Stimulated activated CD8-positive, alpha-beta memory T cell treated with anti-CD3 and anti-CD28 coated beads, Interleukin-7, amount 100 ng/mL, for 24 hours (primary cell): Measurements from ENCODE around the gene OOSP3.
"Not testable (repeated sequence)": the region's sequence is repeated elsewhere in the genome, so short reads cannot be mapped to it uniquely, and the experiment has no call there.

Source experiments
- DNase-seq: peaks from one replicate; pipeline ENCODE4 v3.0.0-alpha.2; 2020; ENCODE audit warnings: low read depth

The OOSP3 gene

GRCh38 chr11:59877325-59877724 is 1.3 kb upstream of the OOSP3 start:
- no peak for DNase-seq

- no peak for DNase-seq
Observed at GRCh38 chr11:59877784-59878183, 798 bp upstream of the OOSP3 start.

- DNase-seq = no peak
Observed at GRCh38 chr11:59879567-59879966, 985 bp downstream of the OOSP3 start.

GRCh38 chr11:59883597-59883996 is 5.0 kb downstream of the OOSP3 start:
- no peak for DNase-seq

- DNase-seq = not testable (repeated sequence)
Observed at GRCh38 chr11:59887156-59887555, 8.6 kb downstream of the OOSP3 start.

GRCh38 chr11:59891781-59892181 is 13.2 kb downstream of the OOSP3 start:
- no peak for DNase-seq

- no peak for DNase-seq
Observed at GRCh38 chr11:59894616-59895015, 16.0 kb downstream of the OOSP3 start.

- DNase-seq = no peak
Observed at GRCh38 chr11:59898046-59898445, 19.5 kb downstream of the OOSP3 start.

GRCh38 chr11:59898650-59899049 is 20.1 kb downstream of the OOSP3 start:
- no peak for DNase-seq

GRCh38 chr11:59899532-59899931 is 20.9 kb downstream of the OOSP3 start:
- no peak for DNase-seq

- DNase-seq = no peak
Observed at GRCh38 chr11:59900366-59901126, 22.0 kb downstream of the OOSP3 start.

GRCh38 chr11:59901306-59901705 is 22.7 kb downstream of the OOSP3 start:
- no peak for DNase-seq

- not testable (repeated sequence) for DNase-seq
Observed at GRCh38 chr11:59903569-59903968, 25.0 kb downstream of the OOSP3 start.

- DNase-seq = no peak
Observed at GRCh38 chr11:59918480-59918879, 39.9 kb downstream of the OOSP3 start.

GRCh38 chr11:59918987-59919589 is 40.5 kb downstream of the OOSP3 start:
- no peak for DNase-seq

- no peak for DNase-seq
Observed at GRCh38 chr11:59923813-59924212, 45.2 kb downstream of the OOSP3 start.

- no peak for DNase-seq
Observed at GRCh38 chr11:59931688-59932087, 53.1 kb downstream of the OOSP3 start.

GRCh38 chr11:59938132-59938531 is 59.5 kb downstream of the OOSP3 start, which contains the start of gene OOSP1:
OOSP1 (plus strand) TSS chr11:59938432; CDS start chr11:59938455, 23 bp downstream.
- DNase-seq = no peak

GRCh38 chr11:59938718-59939117 is 60.1 kb downstream of the OOSP3 start:
- no peak for DNase-seq

- no peak for DNase-seq
Observed at GRCh38 chr11:59939482-59939881, 60.9 kb downstream of the OOSP3 start.

- DNase-seq = no peak
Observed at GRCh38 chr11:59941091-59941490, 62.5 kb downstream of the OOSP3 start.

GRCh38 chr11:59943997-59944714 is 65.6 kb downstream of the OOSP3 start:
- DNase-seq = no peak

GRCh38 chr11:59944720-59945119 is 66.1 kb downstream of the OOSP3 start:
- DNase-seq = no peak
